NCI-H748 treated with DMSO at 0.1 percent for 48 hours (cell line): Measurements from ENCODE around the gene NFATC2.

Experiments
- DNase-seq: peaks from one replicate; lab custom pipeline; 2025; lab: John Stamatoyannopoulos, UW

NFATC2 gene

GRCh38 chr20:51389543-51390264, 152.8 kb downstream of the NFATC2 start:
- no peak for DNase-seq

- no peak for DNase-seq
Measured at GRCh38 chr20:51388756-51389542, 153.6 kb downstream of the NFATC2 start.

- no peak for DNase-seq
Measured at GRCh38 chr20:51388227-51388626, 154.3 kb downstream of the NFATC2 start.

GRCh38 chr20:51387125-51387875, 155.2 kb downstream of the NFATC2 start:
- no peak for DNase-seq

GRCh38 chr20:51386586-51386985, 155.9 kb downstream of the NFATC2 start:
- no peak for DNase-seq

GRCh38 chr20:51385646-51386530, 156.6 kb downstream of the NFATC2 start:
- no peak for DNase-seq

GRCh38 chr20:51384875-51385274, 157.6 kb downstream of the NFATC2 start:
- DNase-seq, result no peak

- no peak for DNase-seq
Measured at GRCh38 chr20:51383891-51384510, 158.5 kb downstream of the NFATC2 start.

- no peak for DNase-seq
Measured at GRCh38 chr20:51382986-51383821, 159.3 kb downstream of the NFATC2 start.

DNA sequence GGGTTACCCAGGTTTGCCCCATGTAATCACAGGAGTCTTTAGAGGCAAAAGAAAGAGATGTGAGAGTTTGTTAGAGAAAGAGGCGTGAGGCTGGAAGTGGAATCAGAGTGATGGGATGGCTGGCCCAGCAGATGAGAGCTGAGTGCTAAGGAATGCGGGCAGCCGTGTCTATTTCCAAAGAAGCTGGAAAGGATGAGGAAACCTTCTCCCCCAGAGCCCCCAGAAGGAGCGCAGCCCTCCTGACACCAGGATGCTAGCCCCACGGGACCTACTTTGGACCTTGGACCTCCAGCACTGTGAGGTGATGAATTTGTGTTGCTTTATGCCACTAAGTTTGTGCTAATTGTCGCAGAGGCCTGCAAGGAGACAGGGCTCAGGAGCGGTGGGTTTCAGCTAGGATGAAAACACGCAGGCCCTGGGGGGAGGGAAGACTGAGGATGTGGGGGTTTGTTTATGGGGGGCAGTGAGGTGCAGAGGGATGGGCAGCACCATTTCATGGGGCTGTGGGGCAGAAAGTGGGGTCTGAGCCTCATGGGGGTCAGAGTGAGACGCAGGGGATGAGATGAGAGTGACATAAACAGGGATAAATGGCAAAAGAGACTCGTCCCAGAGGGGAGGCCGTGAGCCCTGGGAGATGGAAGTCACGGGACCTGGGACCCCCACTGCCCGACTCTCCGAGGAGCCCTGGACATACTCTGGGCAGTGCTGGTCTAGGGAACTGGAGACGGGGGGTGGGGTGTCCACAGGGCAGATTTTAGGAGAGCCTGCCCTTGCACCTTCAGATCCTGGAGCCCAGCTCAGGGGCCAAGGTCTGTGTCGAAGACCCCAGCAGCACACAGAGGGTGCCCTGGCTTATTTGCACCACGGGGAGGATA, 160.2 kb downstream of the NFATC2 start:
- DNase-seq, result no peak

- DNase-seq, result no peak
Measured at GRCh38 chr20:51381557-51381956, 161.0 kb downstream of the NFATC2 start.

- no peak for DNase-seq
Measured at GRCh38 chr20:51380401-51381385, 161.8 kb downstream of the NFATC2 start.

DNA sequence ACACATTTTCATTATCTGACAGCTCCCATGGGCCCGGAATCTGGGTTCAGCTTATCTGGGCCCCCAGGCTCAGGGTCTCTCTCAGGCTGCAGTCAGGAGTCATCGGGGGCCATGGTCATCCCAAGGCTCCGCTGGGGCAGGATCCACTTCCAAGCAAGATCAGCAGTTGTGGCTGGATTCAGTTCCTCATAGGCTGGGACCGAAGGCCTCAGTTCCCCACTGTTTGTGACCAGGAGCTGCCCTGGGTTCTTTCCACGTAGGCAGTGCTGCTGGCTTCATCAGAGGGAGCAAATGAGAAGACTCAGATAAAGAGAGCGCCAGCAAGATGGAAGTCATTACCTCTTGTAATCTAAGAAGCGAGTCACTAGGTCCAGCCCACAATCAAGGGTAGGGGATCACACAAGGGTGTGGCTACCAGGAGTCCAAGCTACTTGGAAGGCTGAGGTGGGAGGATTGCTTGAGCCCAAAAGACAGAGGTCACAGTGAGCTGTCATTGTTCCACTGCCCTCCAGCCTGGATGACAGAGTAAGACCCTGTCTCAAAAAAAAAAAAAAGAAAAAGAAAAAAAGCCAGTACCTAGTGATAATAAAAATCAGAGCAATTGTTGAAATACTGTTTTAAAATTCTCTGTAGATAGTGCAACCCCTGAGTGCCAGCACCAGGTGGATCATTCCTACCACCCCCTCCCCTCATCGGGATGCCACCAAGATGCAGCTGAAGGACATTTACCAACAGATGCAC, 162.7 kb downstream of the NFATC2 start:
- no peak for DNase-seq

DNA sequence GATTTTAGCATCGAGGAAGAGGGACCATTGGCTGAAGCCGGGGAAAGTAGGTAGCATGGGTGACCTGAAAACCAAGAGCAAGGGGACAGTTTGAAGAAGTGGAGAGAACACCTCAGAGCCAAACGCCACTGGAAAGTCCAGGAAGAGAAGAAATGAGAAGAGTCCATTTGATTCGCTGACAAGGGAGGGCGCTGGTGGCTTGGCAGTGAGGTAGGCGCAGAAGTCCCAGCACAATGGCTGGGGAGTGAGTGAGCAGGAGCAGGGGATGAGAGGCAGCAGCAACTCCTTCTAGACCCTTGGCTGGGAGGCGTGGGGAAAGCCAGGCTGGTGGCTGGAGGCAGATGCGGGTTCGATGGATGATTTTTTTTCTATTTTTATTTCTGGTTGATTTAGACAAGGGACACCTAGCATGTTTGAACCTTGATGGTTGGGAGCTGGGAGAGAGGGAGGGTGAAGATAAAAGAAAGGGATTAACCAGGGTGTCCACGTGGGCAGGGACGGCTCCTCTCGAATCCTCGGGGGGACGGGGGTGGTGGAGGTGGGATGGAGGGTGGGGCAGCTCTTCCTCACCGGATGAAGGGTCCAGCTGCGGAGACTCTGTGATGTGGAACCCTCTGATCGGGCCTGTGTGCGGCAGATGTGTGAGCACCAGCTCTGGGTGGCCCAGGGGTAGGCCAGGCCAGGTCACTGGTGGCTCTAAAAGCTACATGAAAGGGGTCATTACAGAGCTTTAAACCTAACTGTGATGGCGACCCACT, 164.2 kb downstream of the NFATC2 start:
- DNase-seq, result no peak

GRCh38 chr20:51377132-51377531, 165.4 kb downstream of the NFATC2 start:
- DNase-seq, result no peak

DNA sequence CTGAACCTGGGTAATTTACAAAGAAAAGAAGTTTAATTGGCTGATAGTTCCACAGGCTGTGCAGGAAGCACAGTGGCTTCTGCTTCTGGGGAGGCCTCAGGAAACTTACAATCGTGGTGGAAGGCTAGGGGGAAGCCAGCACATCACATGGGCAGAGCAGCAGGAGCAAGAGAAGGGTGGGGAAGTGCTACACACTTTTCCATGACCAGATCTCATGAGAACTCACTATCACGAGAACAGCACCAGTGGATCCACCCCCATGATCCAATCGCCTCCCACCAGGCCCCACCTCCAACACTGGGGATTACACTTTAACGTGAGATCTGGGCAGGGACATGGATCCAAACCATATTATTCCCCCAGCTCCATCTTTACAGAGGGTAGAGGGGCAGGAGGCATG, 166.4 kb downstream of the NFATC2 start:
- no peak for DNase-seq

GRCh38 chr20:51375561-51375960, 167.0 kb downstream of the NFATC2 start:
- no peak for DNase-seq
